HepG2 (cell line): ENCODE data around the gene ARMC10. TPM values are rescaled to one million over a fixed set of nuclear protein-coding genes. Genes with fewer than 3 reads are reported as not detected.

ENCODE experiments used
- ATAC-seq: fragments of 200-7000 bp; cut with Tn5 transposase; 3 replicates; pipeline ENCODE4 v1.9.1; 2020; ENCODE audit warnings: mild to moderate bottlenecking, moderate library complexity
- BruUV-seq: library from RNA; stranded (reverse); fragments of 400-500 nt; replicated peaks from 2 replicates; lab custom pipeline; 2021; lab: Mats Ljungman, UMichigan
- CTCF ChIA-PET: fragments of 300-600 bp; formaldehyde crosslinking; extraction: SDS; loops from one replicate; lab custom pipeline; 2021; ENCODE audit warnings: low total read pairs, inconsistent platforms, low intra/inter-chr PET ratio; lab: Yijun Ruan, JAX
- POLR2A ChIA-PET: fragments of 350-600 bp; sonication (Branson Sonifier 250); formaldehyde crosslinking; loops from one replicate; lab custom pipeline; 2020; ENCODE audit warnings: antibody characterized with exemption, inconsistent platforms; lab: Yijun Ruan, JAX
- DNase-seq: peaks from one replicate; pipeline ENCODE4 v3.0.0-alpha.2; 2015; ENCODE audit warnings: low spot score
- FAIRE-seq: peaks from 3 replicates; lab custom pipeline; 2011; peaks lifted over from hg19 to GRCh38; lab: Jason Lieb, UNC
- H2AFZ ChIP-seq: one replicate; pipeline ENCODE4 v1.6.1; 2011; ENCODE audit warnings: low read length, inconsistent platforms
- H3K27ac ChIP-seq: fragments of 300-600 bp; 3 replicates; pipeline ENCODE4 v1.8.0; 2011; ENCODE audit warnings: mixed run types, mild to moderate bottlenecking, mixed read lengths, low read length, inconsistent platforms; ENCODE audit not compliant: insufficient read depth; ENCODE audit errors: extremely low read length
- H3K27me3 ChIP-seq, 2 experiments: fragments of 200-600 bp in 1 of 2; 2 replicates in 1 of 2; 3 replicates in 1 of 2; pipeline versions ENCODE4 v1.6.0 to v1.8.0; 2011; ENCODE audit warnings: low read length in 2 of 2, mild to moderate bottlenecking in 2 of 2, moderate library complexity in 2 of 2, inconsistent platforms in 1 of 2; ENCODE audit not compliant: insufficient read depth in 2 of 2, control insufficient read depth in 1 of 2
- H3K36me3 ChIP-seq, 2 experiments: fragments of 200-600 bp in 1 of 2; replicated peaks in 1 of 2; 2 replicates in 1 of 2; 3 replicates in 1 of 2; pipeline versions ENCODE4 v1.5.1 to v1.8.0; 2011; ENCODE audit warnings: low read length in 2 of 2, inconsistent platforms in 1 of 2; ENCODE audit not compliant: insufficient read depth in 2 of 2, control insufficient read depth in 1 of 2
- H3K4me1 ChIP-seq: 2 replicates; pipeline ENCODE4 v1.5.1; 2012; ENCODE audit warnings: low read length, inconsistent platforms; ENCODE audit not compliant: insufficient read depth
- H3K4me2 ChIP-seq: 2 replicates; pipeline ENCODE4 v1.6.0; 2011; ENCODE audit warnings: low read depth, low read length, inconsistent platforms
- H3K4me3 ChIP-seq, 3 experiments: fragments of 200-600 bp in 1 of 3; sonication (generic), shearing (Covaris generic) in 1 of 3; replicated peaks in 1 of 3; 2 replicates each; pipeline ENCODE4 v1.5.1; 2011 to 2016; ENCODE audit warnings: low read length in 3 of 3, inconsistent platforms in 2 of 3, low read depth in 2 of 3, mild to moderate bottlenecking in 2 of 3, control low read depth in 1 of 3, mixed read lengths in 1 of 3; ENCODE audit not compliant: insufficient read depth in 1 of 3
- H3K79me2 ChIP-seq: one replicate; pipeline ENCODE4 v1.6.1; 2011; ENCODE audit warnings: low read length, inconsistent platforms; ENCODE audit not compliant: insufficient read depth
- H3K9ac ChIP-seq: 2 replicates; pipeline ENCODE4 v1.6.0; 2011; ENCODE audit warnings: mild to moderate bottlenecking, low read depth, low read length, inconsistent platforms; ENCODE audit not compliant: insufficient read depth
- H3K9me3 ChIP-seq: 2 replicates; pipeline ENCODE4 v1.5.1; 2012; ENCODE audit warnings: mild to moderate bottlenecking, low read length
- H4K20me1 ChIP-seq: 2 replicates; pipeline ENCODE4 v1.6.0; 2011; ENCODE audit warnings: inconsistent platforms, mild to moderate bottlenecking, low read length, moderate library complexity; ENCODE audit not compliant: insufficient read depth
- KAT7 ChIP-seq: IDR thresholded peaks from 2 replicates; pipeline ENCODE4 v1.6.1; 2018; ENCODE audit warnings: borderline replicate concordance, missing compliant biosample characterization
- MAFF ChIP-seq: IDR thresholded peaks from 2 replicates; pipeline ENCODE4 v1.6.1; 2011; ENCODE audit warnings: low read depth, low read length, improper control_type of control experiment
- MAFK ChIP-seq, 2 experiments: IDR thresholded peaks in 1 of 2; conservative IDR thresholded peaks in 1 of 2; 2 replicates each; pipeline ENCODE4 v1.6.1; 2011; ENCODE audit warnings: improper control_type of control experiment in 2 of 2, low read length in 2 of 2
- WGBS: methylation state at CpG from one replicate; pipeline ENCODE4 v1.1.6; 2017; ENCODE audit warnings: low lambda C conversion rate; 5-methylcytosine and 5-hydroxymethylcytosine counted together
- in situ Hi-C: cut with HindIII; loops from 2 replicates; pipeline ENCODE4 v1.10.0; 2017; ENCODE audit warnings: low pct_unique_long_range_greater_than_20kb; ENCODE audit not compliant: extremely low pct_ligation_motif_present
- intact Hi-C: fragments of 100-400 bp; cut with micrococcal nuclease; formaldehyde crosslinking; loops from one replicate; pipeline ENCODE4 v1.10.0; 2022; ENCODE audit not compliant: unreplicated experiment
- polyA plus RNA-seq, 8 experiments: library from polyadenylated mRNA; depleted of rRNA in 3 of 8; stranded (reverse) in 7 of 8; unstranded in 1 of 8; fragments of >200 nt; fragmentation: Illumina TruSeq in 4 of 8; extraction: Trizol in 4 of 8; gene quantifications; 2 replicates each; pipeline versions ENCODE4 v1.2.1 to v1.2.3, GENCODE V29; 2011 to 2016; ENCODE audit warnings: low read depth in 4 of 8, missing spikeins in 1 of 8, mixed read lengths in 1 of 8; ENCODE audit not compliant: insufficient read depth in 1 of 8
- total RNA-seq, 5 experiments: library from RNA; depleted of rRNA; stranded (reverse); fragments of >200 nt; fragmentation: Illumina TruSeq; extraction: Trizol; gene quantifications; 2 replicates each; pipeline ENCODE4 v1.2.3, GENCODE V29; 2016; ENCODE audit warnings: low read depth in 1 of 5
- TF ChIP-seq, protein P1 (sequence below): sonication (generic); formaldehyde crosslinking; IDR thresholded peaks from 2 replicates; pipeline ENCODE4 v1.5.0; 2020; ENCODE audit warnings: missing genetic modification reagents
- TF ChIP-seq, protein P2 (sequence below): sonication (generic); formaldehyde crosslinking; IDR thresholded peaks from 2 replicates; pipeline ENCODE4 v1.4.0; 2020; ENCODE audit warnings: missing genetic modification reagents, borderline replicate concordance

Gene ARMC10
- total and polyA plus RNA-seq, 2 of the 13 experiments (the other 11 are each of a cell fraction or from before 2014, with no cell fraction given) = 11.3 to 23.7 TPM

DNA sequence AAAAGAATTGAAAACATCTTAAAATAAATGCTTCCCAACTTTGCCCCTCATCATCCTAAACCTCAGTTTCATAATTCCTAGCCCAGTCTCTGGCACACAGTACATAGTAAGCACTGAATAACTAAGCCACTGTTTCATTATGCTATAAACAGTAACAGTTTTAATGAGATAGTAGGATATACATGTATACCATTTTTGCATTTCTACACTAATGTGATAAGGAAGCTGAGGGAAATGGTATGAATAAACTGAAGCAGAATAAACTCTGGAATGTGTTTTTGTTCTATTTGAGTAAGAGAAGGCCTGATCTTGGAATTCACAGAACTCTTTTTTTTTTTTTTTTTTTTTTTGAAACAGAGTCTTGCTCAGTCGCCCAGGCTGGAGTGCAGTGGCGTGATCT lies 65.1 kb downstream of the ARMC10 start (continued):
- TF ChIP-seq, protein P1, sequence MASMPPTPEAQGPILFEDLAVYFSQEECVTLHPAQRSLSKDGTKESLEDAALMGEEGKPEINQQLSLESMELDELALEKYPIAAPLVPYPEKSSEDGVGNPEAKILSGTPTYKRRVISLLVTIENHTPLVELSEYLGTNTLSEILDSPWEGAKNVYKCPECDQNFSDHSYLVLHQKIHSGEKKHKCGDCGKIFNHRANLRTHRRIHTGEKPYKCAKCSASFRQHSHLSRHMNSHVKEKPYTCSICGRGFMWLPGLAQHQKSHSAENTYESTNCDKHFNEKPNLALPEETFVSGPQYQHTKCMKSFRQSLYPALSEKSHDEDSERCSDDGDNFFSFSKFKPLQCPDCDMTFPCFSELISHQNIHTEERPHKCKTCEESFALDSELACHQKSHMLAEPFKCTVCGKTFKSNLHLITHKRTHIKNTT (CRISPR knock-in tag) = no peak
- TF ChIP-seq, protein P2, sequence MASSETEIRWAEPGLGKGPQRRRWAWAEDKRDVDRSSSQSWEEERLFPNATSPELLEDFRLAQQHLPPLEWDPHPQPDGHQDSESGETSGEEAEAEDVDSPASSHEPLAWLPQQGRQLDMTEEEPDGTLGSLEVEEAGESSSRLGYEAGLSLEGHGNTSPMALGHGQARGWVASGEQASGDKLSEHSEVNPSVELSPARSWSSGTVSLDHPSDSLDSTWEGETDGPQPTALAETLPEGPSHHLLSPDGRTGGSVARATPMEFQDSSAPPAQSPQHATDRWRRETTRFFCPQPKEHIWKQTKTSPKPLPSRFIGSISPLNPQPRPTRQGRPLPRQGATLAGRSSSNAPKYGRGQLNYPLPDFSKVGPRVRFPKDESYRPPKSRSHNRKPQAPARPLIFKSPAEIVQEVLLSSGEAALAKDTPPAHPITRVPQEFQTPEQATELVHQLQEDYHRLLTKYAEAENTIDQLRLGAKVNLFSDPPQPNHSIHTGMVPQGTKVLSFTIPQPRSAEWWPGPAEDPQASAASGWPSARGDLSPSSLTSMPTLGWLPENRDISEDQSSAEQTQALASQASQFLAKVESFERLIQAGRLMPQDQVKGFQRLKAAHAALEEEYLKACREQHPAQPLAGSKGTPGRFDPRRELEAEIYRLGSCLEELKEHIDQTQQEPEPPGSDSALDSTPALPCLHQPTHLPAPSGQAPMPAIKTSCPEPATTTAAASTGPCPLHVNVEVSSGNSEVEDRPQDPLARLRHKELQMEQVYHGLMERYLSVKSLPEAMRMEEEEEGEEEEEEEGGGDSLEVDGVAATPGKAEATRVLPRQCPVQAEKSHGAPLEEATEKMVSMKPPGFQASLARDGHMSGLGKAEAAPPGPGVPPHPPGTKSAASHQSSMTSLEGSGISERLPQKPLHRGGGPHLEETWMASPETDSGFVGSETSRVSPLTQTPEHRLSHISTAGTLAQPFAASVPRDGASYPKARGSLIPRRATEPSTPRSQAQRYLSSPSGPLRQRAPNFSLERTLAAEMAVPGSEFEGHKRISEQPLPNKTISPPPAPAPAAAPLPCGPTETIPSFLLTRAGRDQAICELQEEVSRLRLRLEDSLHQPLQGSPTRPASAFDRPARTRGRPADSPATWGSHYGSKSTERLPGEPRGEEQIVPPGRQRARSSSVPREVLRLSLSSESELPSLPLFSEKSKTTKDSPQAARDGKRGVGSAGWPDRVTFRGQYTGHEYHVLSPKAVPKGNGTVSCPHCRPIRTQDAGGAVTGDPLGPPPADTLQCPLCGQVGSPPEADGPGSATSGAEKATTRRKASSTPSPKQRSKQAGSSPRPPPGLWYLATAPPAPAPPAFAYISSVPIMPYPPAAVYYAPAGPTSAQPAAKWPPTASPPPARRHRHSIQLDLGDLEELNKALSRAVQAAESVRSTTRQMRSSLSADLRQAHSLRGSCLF (CRISPR knock-in tag) = no peak

DNA sequence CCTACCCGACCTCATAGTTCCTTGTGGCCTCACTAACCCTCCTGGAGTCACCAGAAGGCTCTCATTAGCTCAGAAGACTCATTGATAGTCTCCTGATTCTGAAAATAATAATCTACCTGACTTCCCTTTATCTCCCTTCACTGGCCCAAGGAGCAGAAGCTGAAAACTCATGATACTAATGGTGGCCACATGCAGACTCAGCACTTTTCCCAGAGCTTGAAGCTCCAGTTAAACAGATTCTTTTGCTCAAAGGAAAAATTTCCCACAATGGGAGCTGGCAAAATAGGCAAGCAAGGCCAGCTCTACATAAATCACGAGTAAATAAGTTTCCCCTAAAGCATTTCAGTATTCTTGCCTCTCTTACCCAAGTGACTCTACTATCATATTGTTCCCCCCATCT lies 65.7 kb downstream of the ARMC10 start:
- no peak for ATAC-seq
- H3K4me3 ChIP-seq = no peak overlapping the region
- no peaks in the 10 kb centered on the region for H3K9me3 ChIP-seq
- H3K9ac ChIP-seq = no peak overlapping the region
- H3K36me3 ChIP-seq = no peaks in the 10 kb centered on the region
- in situ Hi-C loops = no loop called here
- H3K79me2 ChIP-seq = peaks cover 6% of the 10 kb centered on the region
- WGBS = 95% methylated on average over 2 of the region's 2 CpGs
- FAIRE-seq = no peak
- TF ChIP-seq KAT7 (CRISPR knock-in tag) (no peak), MAFF (peak; percentile 89), MAFK (conservative IDR thresholded peaks at IDR 0.05 in 1 of 2, IDR thresholded peaks at IDR 0.05 in 1 of 2; ENCODE audit: low read length in 2 of 2) (peak; percentile 88 to 94)
- no peaks in the 10 kb centered on the region for H3K27me3 ChIP-seq
- H4K20me1 ChIP-seq = no peaks in the 10 kb centered on the region
- H3K27ac ChIP-seq = no peak overlapping the region
- intact Hi-C loops = no loop called here
- BruUV-seq = no TSS peak
- H3K4me1 ChIP-seq = peaks cover 20% of the 10 kb centered on the region; the same call in 1 of the 2 replicates
- no peak for DNase-seq
- POLR2A ChIA-PET = no interaction called here
- no peak overlapping the region for H2AFZ ChIP-seq
- H3K4me2 ChIP-seq = no peak overlapping the region
- CTCF ChIA-PET = no interaction called here
